ENCODE measurements around the gene NRL. TPM values are rescaled to one million over a fixed set of nuclear protein-coding genes. Genes with fewer than 3 reads are reported as not detected.

The NRL gene
- total RNA-seq, 1 donor: 0.90 TPM

GRCh38 chr14:24149302-24149969 lies 34.7 kb upstream of the NRL start:
- DNase-seq (ENCODE audit: low read depth): no peak
- H3K4me3 ChIP-seq (ENCODE audit: low read depth, low read length): no peak overlapping the region
- no peak for TF ChIP-seq CTCF (IDR thresholded peaks at IDR 0.05; ENCODE audit: insufficient read depth, low read length)

GRCh38 chr14:24147761-24148428 lies 33.1 kb upstream of the NRL start:
- H3K4me3 ChIP-seq (ENCODE audit: low read depth, low read length): peak overlapping the region; percentile 89
- no peak for TF ChIP-seq CTCF (IDR thresholded peaks at IDR 0.05; ENCODE audit: insufficient read depth, low read length)
- DNase-seq (ENCODE audit: low read depth): no peak

GRCh38 chr14:24146978-24147760 lies 32.4 kb upstream of the NRL start, which contains the start of gene RNF31:
Gene RNF31 (plus strand): TSS chr14:24147498. CDS start chr14:24147699, 201 bp downstream.
- peak; percentile 98 for DNase-seq (ENCODE audit: low read depth)
- TF ChIP-seq CTCF (IDR thresholded peaks at IDR 0.05; ENCODE audit: insufficient read depth, low read length): no peak
- H3K4me3 ChIP-seq (ENCODE audit: low read depth, low read length): peak within 1 kb of the TSS; percentile 95

- peak; percentile 4 for TF ChIP-seq CTCF (IDR thresholded peaks at IDR 0.05; ENCODE audit: insufficient read depth, low read length)
- H3K4me3 ChIP-seq (ENCODE audit: low read depth, low read length): peak within 1 kb of the TSS; percentile 95
These were observed 31.8 kb upstream of the NRL start, which contains the start of gene PSME2 for GRCh38 chr14:24146453-24146977. Gene PSME2 (minus strand): TSS chr14:24146610. CDS start chr14:24146581, 29 bp downstream.

GRCh38 chr14:24145690-24146452 lies 31.1 kb upstream of the NRL start:
- peak; percentile 11 for DNase-seq (ENCODE audit: low read depth)
- TF ChIP-seq CTCF (IDR thresholded peaks at IDR 0.05; ENCODE audit: insufficient read depth, low read length): no peak
- H3K4me3 ChIP-seq (ENCODE audit: low read depth, low read length): peak overlapping the region; percentile 95

More at GRCh38 chr14:24146453-24146977, 31.8 kb upstream of the NRL start, which contains the start of gene PSME2:
- peak; percentile 93 for DNase-seq (ENCODE audit: low read depth)

- H3K4me3 ChIP-seq (ENCODE audit: low read depth, low read length): peak overlapping the region; percentile 95
- no peak for TF ChIP-seq CTCF (IDR thresholded peaks at IDR 0.05; ENCODE audit: insufficient read depth, low read length)
- no peak for DNase-seq (ENCODE audit: low read depth)
These were observed 30.5 kb upstream of the NRL start for GRCh38 chr14:24145219-24145618.
